HG03135 (cell line): Measurements from ENCODE around the gene ZBTB1.
"Not testable (repeated sequence)": the region's sequence is repeated elsewhere in the genome, so short reads cannot be mapped to it uniquely, and the experiment has no call there.

Source experiments
- ATAC-seq: cut with Tn5 transposase; IDR thresholded peaks from one replicate; pipeline ENCODE4 v1.9.1; 2021; ENCODE audit warnings: mild to moderate bottlenecking, moderate library complexity; ENCODE audit not compliant: unreplicated experiment

ZBTB1 gene

DNA sequence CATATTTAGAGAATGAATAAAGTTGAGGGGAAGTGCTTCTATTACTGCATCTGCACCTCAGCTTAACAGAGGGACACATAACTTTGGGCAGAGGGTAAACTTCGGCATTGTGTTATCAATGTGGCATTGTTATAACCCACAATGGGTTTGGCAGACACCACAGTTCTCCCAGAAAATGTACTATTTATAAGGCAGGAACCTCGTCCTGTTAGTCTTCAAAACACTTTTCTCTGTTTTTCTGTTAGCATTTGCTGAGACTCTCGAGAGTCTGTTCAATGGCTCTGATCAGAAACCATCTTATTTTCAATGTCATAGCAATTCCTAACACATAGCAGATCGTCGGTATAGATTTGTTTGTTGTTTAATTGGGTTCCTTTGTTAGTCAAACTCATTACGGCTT, 59.1 kb downstream of the ZBTB1 start:
- no peak for ATAC-seq

DNA sequence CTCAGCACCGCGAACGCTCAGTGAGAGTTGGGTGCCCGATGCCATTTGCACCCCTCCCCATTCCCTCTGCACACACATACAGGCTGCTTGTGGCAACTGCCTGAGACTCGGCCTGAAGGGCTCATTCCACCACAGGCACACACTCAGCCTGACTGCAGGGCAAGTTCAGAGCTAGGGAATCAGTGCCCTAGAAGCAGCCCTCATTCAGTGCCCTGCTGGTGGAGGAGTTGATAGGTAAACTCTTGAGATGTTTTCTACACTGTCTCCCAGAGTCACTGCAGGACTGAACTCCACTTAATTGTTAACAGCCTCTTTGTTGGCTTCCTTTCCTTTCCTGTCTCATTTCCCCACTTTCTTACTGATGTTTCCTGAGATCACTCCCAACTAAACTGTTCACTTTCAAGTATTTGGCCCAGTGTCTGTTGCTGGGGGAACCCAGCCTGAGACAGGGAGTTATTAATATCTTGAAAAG, 62.1 kb downstream of the ZBTB1 start:
- ATAC-seq: no peak

DNA sequence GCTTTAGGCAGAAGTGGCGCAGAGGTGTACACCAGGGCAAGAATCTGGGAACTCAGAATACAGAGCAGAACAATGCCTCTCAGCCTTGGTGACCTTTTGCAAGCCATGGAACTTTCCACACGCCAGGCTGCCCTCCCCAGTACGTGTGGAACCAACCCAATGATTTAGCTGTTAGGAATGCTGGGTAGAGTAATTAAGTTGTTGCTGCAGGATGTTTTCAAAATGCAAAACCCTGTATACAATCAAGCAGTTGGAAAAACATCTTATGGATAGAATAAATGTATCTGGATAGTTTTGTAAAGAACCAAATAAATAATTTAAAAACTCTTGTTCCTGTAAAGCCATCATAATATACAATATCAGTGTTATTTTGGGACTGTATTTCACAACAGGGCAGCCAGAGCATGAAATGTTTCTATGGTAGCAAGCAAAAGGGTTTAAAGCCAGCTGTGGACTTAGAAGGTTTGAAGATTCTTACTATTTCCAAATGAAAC, 64.6 kb downstream of the ZBTB1 start:
- ATAC-seq: no peak

DNA sequence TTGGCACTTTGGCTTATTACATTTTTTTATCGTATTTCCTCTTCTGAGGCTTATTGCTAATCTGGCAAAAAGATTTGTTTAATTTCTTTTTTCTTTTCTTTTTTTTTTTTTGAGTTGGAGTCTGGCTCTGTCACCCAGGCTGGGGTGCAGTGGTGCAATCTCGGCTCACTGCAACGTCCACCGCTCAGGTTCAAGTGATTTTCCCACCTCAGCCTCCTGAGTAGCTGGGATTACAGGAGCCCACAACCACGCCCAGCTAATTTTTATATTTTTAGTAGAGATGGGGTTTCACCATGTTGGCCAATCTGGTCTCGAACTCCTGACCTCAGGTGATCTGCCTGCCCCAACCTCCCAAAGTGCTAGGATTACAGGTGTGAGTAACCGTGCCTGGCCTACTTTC, 65.1 kb downstream of the ZBTB1 start:
- ATAC-seq: not testable (repeated sequence)

DNA sequence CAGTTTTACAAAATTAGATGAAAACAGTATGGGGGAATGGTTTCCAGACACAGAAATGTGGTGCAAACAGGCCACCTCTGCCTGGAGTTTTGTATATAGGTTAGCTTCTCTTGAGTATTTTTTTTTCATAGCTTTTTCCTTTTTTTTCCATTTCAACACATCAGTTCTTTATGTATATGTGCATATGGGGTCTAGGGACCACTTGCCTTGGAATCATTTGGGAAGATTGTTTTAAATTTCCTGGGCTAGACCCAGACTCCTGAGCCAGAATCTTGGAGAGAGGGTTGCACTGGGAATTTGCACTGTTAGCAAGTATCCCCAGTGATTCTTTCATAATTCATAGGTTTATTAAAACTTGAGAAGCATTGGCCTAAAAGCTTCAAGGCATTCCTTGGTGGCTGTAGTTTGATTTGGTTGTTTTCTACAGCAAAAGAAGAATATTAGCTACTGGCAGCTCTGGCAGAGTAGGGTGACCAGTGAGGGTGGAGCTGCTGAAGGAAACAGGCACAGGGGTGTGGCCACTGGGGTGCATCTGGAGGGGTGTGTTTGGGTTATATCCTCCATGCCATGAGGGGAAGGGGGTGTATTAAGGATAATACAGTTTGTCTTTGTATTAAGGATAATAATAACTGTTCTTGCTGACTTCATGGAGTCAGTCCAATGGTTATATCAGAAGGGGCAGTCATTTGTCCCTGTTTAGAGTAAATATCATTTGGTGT, 68.0 kb downstream of the ZBTB1 start:
- ATAC-seq: no peak

DNA sequence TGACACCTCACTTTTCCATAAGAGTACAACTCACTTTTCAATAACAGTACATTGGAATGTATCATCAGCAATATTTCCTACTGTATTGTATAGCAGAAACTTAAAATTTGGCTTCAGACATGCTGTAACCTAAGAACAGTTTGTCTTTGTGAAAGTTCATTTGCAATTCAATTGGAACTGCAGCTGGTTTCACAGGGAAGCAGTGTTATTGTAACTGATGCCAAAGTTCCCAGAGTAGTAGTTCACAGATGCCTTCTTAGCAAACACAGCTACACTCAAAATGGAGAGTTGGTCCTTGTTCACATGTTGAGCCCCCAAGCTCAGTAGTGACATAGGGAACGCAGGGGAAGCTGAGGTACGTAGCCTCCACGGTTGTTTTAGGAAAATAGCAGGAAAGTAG, 68.5 kb downstream of the ZBTB1 start:
- ATAC-seq: no peak
